Suprapubic skin (tissue), 3 donors: ENCODE measurements around the gene SECISBP2.

Experiments used
- CTCF ChIP-seq, 2 donors: fragments of 200-600 bp in 1 of 2; fragments of 450-650 bp in 1 of 2; sonication (generic) in 1 of 2; IDR thresholded peaks; one replicate each; pipeline ENCODE4 v1.5.1; 2016 to 2019; ENCODE audit warnings: antibody characterized with exemption in 2 of 2, mild to moderate bottlenecking in 1 of 2, moderate library complexity in 1 of 2
- POLR2AphosphoS5 ChIP-seq, 3 donors: sonication (generic); formaldehyde crosslinking; IDR thresholded peaks; one replicate each; pipeline ENCODE4 v1.6.1; 2017; ENCODE audit warnings: antibody characterized with exemption in 3 of 3

DNA sequence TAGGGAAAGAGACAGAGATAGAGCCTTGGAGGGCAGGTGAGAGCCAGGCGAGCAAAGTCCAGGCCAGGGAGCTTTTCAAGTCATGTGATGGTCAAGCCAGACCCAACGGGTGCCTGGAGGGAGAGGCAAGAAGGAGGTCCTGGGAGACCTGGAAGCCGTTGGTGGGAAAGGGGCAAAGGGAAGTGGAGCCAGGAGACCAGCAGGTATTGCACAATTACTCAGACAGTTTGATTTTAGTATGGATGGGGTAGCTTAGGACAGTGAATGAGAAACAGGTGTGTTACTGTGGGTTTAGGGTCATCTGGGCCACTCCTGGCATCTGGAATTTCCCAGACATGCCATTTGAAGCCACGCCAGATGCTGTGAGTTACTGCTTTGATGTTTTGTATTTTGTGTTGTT is 5.1 kb downstream of the SECISBP2 start:
- no peak for TF ChIP-seq CTCF (IDR thresholded peaks at IDR 0.05)
- no peak for TF ChIP-seq POLR2AphosphoS5 (IDR thresholded peaks at IDR 0.05)
